NCI-H1436 treated with DMSO at 0.1 percent for 48 hours (cell line): ENCODE results near the gene SSBP3.

Source experiments
- DNase-seq: peaks from one replicate; lab custom pipeline; 2025; lab: John Stamatoyannopoulos, UW

The SSBP3 gene

GRCh38 chr1:54176621-54177327 is 229.4 kb downstream of the SSBP3 start:
- no peak for DNase-seq
